NCI-H2171 treated with DMSO at 0.1 percent for 48 hours (cell line): ENCODE data around the gene CHIT1.
A peak's percentile ranks its signal among the peaks of the same experiment; 100 is the strongest.
"Not testable (repeated sequence)": the region's sequence is repeated elsewhere in the genome, so short reads cannot be mapped to it uniquely, and the experiment has no call there.

Experiments used
- DNase-seq: peaks from one replicate; lab custom pipeline; 2025; lab: John Stamatoyannopoulos, UW

CHIT1 gene

GRCh38 chr1:203229471-203230135 lies at the start of gene CHIT1:
Gene CHIT1 (minus strand): TSS chr1:203229673. CDS start chr1:203229636, 37 bp downstream.
- no peak for DNase-seq

GRCh38 chr1:203278885-203279406 lies 49.5 kb upstream of the CHIT1 start:
- no peak for DNase-seq

GRCh38 chr1:203278082-203278884 lies 48.8 kb upstream of the CHIT1 start:
- peak; percentile 39 for DNase-seq

- no peak for DNase-seq
These were observed 47.6 kb upstream of the CHIT1 start for GRCh38 chr1:203276916-203277545.

- no peak for DNase-seq
These were observed 46.9 kb upstream of the CHIT1 start for GRCh38 chr1:203276408-203276807.

GRCh38 chr1:203275656-203276272 lies 46.3 kb upstream of the CHIT1 start:
- no peak for DNase-seq

- no peak for DNase-seq
These were observed 45.3 kb upstream of the CHIT1 start for GRCh38 chr1:203274603-203275381.

GRCh38 chr1:203273869-203274602 lies 44.6 kb upstream of the CHIT1 start:
- no peak for DNase-seq

- peak; percentile 95 for DNase-seq
These were observed 43.9 kb upstream of the CHIT1 start for GRCh38 chr1:203273206-203273868.

- no peak for DNase-seq
These were observed 43.2 kb upstream of the CHIT1 start for GRCh38 chr1:203272633-203273205.

- no peak for DNase-seq
These were observed 42.6 kb upstream of the CHIT1 start for GRCh38 chr1:203271962-203272632.

GRCh38 chr1:203271018-203271743 lies 41.7 kb upstream of the CHIT1 start:
- peak; percentile 73 for DNase-seq

GRCh38 chr1:203270448-203270847 lies 41.0 kb upstream of the CHIT1 start:
- DNase-seq, result no peak

- DNase-seq, result no peak
These were observed 40.2 kb upstream of the CHIT1 start for GRCh38 chr1:203269654-203270020.

- peak; percentile 88 for DNase-seq
These were observed 39.6 kb upstream of the CHIT1 start for GRCh38 chr1:203268901-203269653.

GRCh38 chr1:203267912-203268311 lies 38.4 kb upstream of the CHIT1 start:
- DNase-seq, result no peak

- DNase-seq, result peak; percentile 82
These were observed 37.9 kb upstream of the CHIT1 start for GRCh38 chr1:203267347-203267846.

- DNase-seq, result not testable (repeated sequence)
These were observed 36.7 kb upstream of the CHIT1 start for GRCh38 chr1:203266140-203266539.
